HepG2 (cell line): Measurements from ENCODE around the gene NID2. TPM values are rescaled to one million over a fixed set of nuclear protein-coding genes. Genes with fewer than 3 reads are reported as not detected.

Experiments used
- ATAC-seq: fragments of 200-7000 bp; cut with Tn5 transposase; 3 replicates; pipeline ENCODE4 v1.9.1; 2020; ENCODE audit warnings: mild to moderate bottlenecking, moderate library complexity
- BruUV-seq: library from RNA; stranded (reverse); fragments of 400-500 nt; replicated peaks from 2 replicates; lab custom pipeline; 2021; lab: Mats Ljungman, UMichigan
- CTCF ChIA-PET: fragments of 300-600 bp; formaldehyde crosslinking; extraction: SDS; loops from one replicate; lab custom pipeline; 2021; ENCODE audit warnings: low total read pairs, inconsistent platforms, low intra/inter-chr PET ratio; lab: Yijun Ruan, JAX
- POLR2A ChIA-PET: fragments of 350-600 bp; sonication (Branson Sonifier 250); formaldehyde crosslinking; loops from one replicate; lab custom pipeline; 2020; ENCODE audit warnings: antibody characterized with exemption, inconsistent platforms; lab: Yijun Ruan, JAX
- DNase-seq: peaks from one replicate; pipeline ENCODE4 v3.0.0-alpha.2; 2015; ENCODE audit warnings: low spot score
- FAIRE-seq: peaks from 3 replicates; lab custom pipeline; 2011; peaks lifted over from hg19 to GRCh38; lab: Jason Lieb, UNC
- H2AFZ ChIP-seq: one replicate; pipeline ENCODE4 v1.6.1; 2011; ENCODE audit warnings: low read length, inconsistent platforms
- H3K27ac ChIP-seq: fragments of 300-600 bp; 3 replicates; pipeline ENCODE4 v1.8.0; 2011; ENCODE audit warnings: mixed run types, mild to moderate bottlenecking, mixed read lengths, low read length, inconsistent platforms; ENCODE audit not compliant: insufficient read depth; ENCODE audit errors: extremely low read length
- H3K27me3 ChIP-seq, 2 experiments: fragments of 200-600 bp in 1 of 2; 2 replicates in 1 of 2; 3 replicates in 1 of 2; pipeline versions ENCODE4 v1.6.0 to v1.8.0; 2011; ENCODE audit warnings: low read length in 2 of 2, mild to moderate bottlenecking in 2 of 2, moderate library complexity in 2 of 2, inconsistent platforms in 1 of 2; ENCODE audit not compliant: insufficient read depth in 2 of 2, control insufficient read depth in 1 of 2
- H3K36me3 ChIP-seq, 2 experiments: fragments of 200-600 bp in 1 of 2; replicated peaks in 1 of 2; 2 replicates in 1 of 2; 3 replicates in 1 of 2; pipeline versions ENCODE4 v1.5.1 to v1.8.0; 2011; ENCODE audit warnings: low read length in 2 of 2, inconsistent platforms in 1 of 2; ENCODE audit not compliant: insufficient read depth in 2 of 2, control insufficient read depth in 1 of 2
- H3K4me1 ChIP-seq: 2 replicates; pipeline ENCODE4 v1.5.1; 2012; ENCODE audit warnings: low read length, inconsistent platforms; ENCODE audit not compliant: insufficient read depth
- H3K4me2 ChIP-seq: 2 replicates; pipeline ENCODE4 v1.6.0; 2011; ENCODE audit warnings: low read depth, low read length, inconsistent platforms
- H3K4me3 ChIP-seq, 3 experiments: fragments of 200-600 bp in 1 of 3; sonication (generic), shearing (Covaris generic) in 1 of 3; replicated peaks in 1 of 3; 2 replicates each; pipeline ENCODE4 v1.5.1; 2011 to 2016; ENCODE audit warnings: low read length in 3 of 3, inconsistent platforms in 2 of 3, low read depth in 2 of 3, mild to moderate bottlenecking in 2 of 3, control low read depth in 1 of 3, mixed read lengths in 1 of 3; ENCODE audit not compliant: insufficient read depth in 1 of 3
- H3K79me2 ChIP-seq: one replicate; pipeline ENCODE4 v1.6.1; 2011; ENCODE audit warnings: low read length, inconsistent platforms; ENCODE audit not compliant: insufficient read depth
- H3K9ac ChIP-seq: 2 replicates; pipeline ENCODE4 v1.6.0; 2011; ENCODE audit warnings: mild to moderate bottlenecking, low read depth, low read length, inconsistent platforms; ENCODE audit not compliant: insufficient read depth
- H3K9me3 ChIP-seq: 2 replicates; pipeline ENCODE4 v1.5.1; 2012; ENCODE audit warnings: mild to moderate bottlenecking, low read length
- H4K20me1 ChIP-seq: 2 replicates; pipeline ENCODE4 v1.6.0; 2011; ENCODE audit warnings: inconsistent platforms, mild to moderate bottlenecking, low read length, moderate library complexity; ENCODE audit not compliant: insufficient read depth
- CSRNP2 ChIP-seq: sonication (generic); formaldehyde crosslinking; conservative IDR thresholded peaks from 2 replicates; pipeline ENCODE4 v1.8.0; 2022; ENCODE audit warnings: low read depth, missing genetic modification reagents
- FOXO4 ChIP-seq: sonication (generic); formaldehyde crosslinking; conservative IDR thresholded peaks from 2 replicates; pipeline ENCODE4 v1.8.1; 2023; ENCODE audit warnings: missing genetic modification reagents
- LRRFIP1 ChIP-seq: sonication (generic); formaldehyde crosslinking; conservative IDR thresholded peaks from 2 replicates; pipeline ENCODE4 v1.4.0; 2020; ENCODE audit warnings: missing genetic modification reagents
- MAFG ChIP-seq: sonication (generic); formaldehyde crosslinking; IDR thresholded peaks from 2 replicates; pipeline ENCODE4 v1.5.1; 2020; ENCODE audit warnings: mild to moderate bottlenecking, missing genetic modification reagents
- NFE2L1 ChIP-seq: sonication (generic); formaldehyde crosslinking; IDR thresholded peaks from 2 replicates; pipeline ENCODE4 v1.4.0; 2020; ENCODE audit warnings: missing genetic modification reagents, mild to moderate bottlenecking, borderline replicate concordance
- NR2F6 ChIP-seq, 2 experiments: IDR thresholded peaks; 2 replicates each; pipeline ENCODE4 v1.6.1; 2016; ENCODE audit warnings: antibody characterized with exemption in 1 of 2, mild to moderate bottlenecking in 1 of 2
- RBFOX2 ChIP-seq: fragments of 200-400 bp; formaldehyde crosslinking; IDR thresholded peaks from 2 replicates; pipeline ENCODE4 v1.6.1; 2017; ENCODE audit warnings: low read depth, mild to moderate bottlenecking, low read length
- SALL1 ChIP-seq: sonication (generic); formaldehyde crosslinking; IDR thresholded peaks from 2 replicates; pipeline ENCODE4 v1.8.0; 2022; ENCODE audit warnings: mild to moderate bottlenecking, missing genetic modification reagents
- SSRP1 ChIP-seq: IDR thresholded peaks from 2 replicates; pipeline ENCODE4 v1.6.1; 2016; ENCODE audit warnings: control low read depth
- TFAP4 ChIP-seq: sonication (generic); IDR thresholded peaks from 2 replicates; pipeline ENCODE4 v1.6.1; 2016; ENCODE audit warnings: low read depth, borderline replicate concordance
- THRA ChIP-seq: sonication (generic); formaldehyde crosslinking; IDR thresholded peaks from 2 replicates; pipeline ENCODE4 v1.4.0; 2020; ENCODE audit warnings: missing genetic modification reagents, borderline replicate concordance
- ZBTB34 ChIP-seq: sonication (generic); formaldehyde crosslinking; IDR thresholded peaks from 2 replicates; pipeline ENCODE4 v1.8.0; 2022; ENCODE audit warnings: mild to moderate bottlenecking, missing genetic modification reagents
- ZNF235 ChIP-seq: sonication (generic); formaldehyde crosslinking; IDR thresholded peaks from 2 replicates; pipeline ENCODE4 v1.8.1; 2023; ENCODE audit warnings: mild to moderate bottlenecking, missing genetic modification reagents, borderline replicate concordance
- WGBS: methylation state at CpG from one replicate; pipeline ENCODE4 v1.1.6; 2017; ENCODE audit warnings: low lambda C conversion rate; 5-methylcytosine and 5-hydroxymethylcytosine counted together
- in situ Hi-C: cut with HindIII; loops from 2 replicates; pipeline ENCODE4 v1.10.0; 2017; ENCODE audit warnings: low pct_unique_long_range_greater_than_20kb; ENCODE audit not compliant: extremely low pct_ligation_motif_present
- intact Hi-C: fragments of 100-400 bp; cut with micrococcal nuclease; formaldehyde crosslinking; loops from one replicate; pipeline ENCODE4 v1.10.0; 2022; ENCODE audit not compliant: unreplicated experiment
- polyA plus RNA-seq, 8 experiments: library from polyadenylated mRNA; depleted of rRNA in 3 of 8; stranded (reverse) in 7 of 8; unstranded in 1 of 8; fragments of >200 nt; fragmentation: Illumina TruSeq in 4 of 8; extraction: Trizol in 4 of 8; gene quantifications; 2 replicates each; pipeline versions ENCODE4 v1.2.1 to v1.2.3, GENCODE V29; 2011 to 2016; ENCODE audit warnings: low read depth in 4 of 8, missing spikeins in 1 of 8, mixed read lengths in 1 of 8; ENCODE audit not compliant: insufficient read depth in 1 of 8
- total RNA-seq, 5 experiments: library from RNA; depleted of rRNA; stranded (reverse); fragments of >200 nt; fragmentation: Illumina TruSeq; extraction: Trizol; gene quantifications; 2 replicates each; pipeline ENCODE4 v1.2.3, GENCODE V29; 2016; ENCODE audit warnings: low read depth in 1 of 5

The NID2 gene
- total and polyA plus RNA-seq, 2 of the 13 experiments (the other 11 are each of a cell fraction or from before 2014, with no cell fraction given): 0.11 TPM; not detected in 1

GRCh38 chr14:52029881-52030280 lies 39.0 kb downstream of the NID2 start:
- ChIA-PET POLR2A (no interaction called here), CTCF (no interaction called here)
- no peaks in the 10 kb centered on the region for H3K36me3 ChIP-seq
- H3K4me2 ChIP-seq: no peak overlapping the region
- no peaks in the 10 kb centered on the region for H3K79me2 ChIP-seq
- BruUV-seq: no TSS peak
- H3K27ac ChIP-seq: no peak overlapping the region
- DNase-seq (no peak), FAIRE-seq (no peak), ATAC-seq (no peak)
- no peak overlapping the region for H2AFZ ChIP-seq
- H3K4me1 ChIP-seq: no peaks in the 10 kb centered on the region
- H3K27me3 ChIP-seq: 0 out of 5 replicates have a peak, but pooled peaks cover 0 to 3% of the 10 kb centered on the region in 2 experiments
- no peaks in the 10 kb centered on the region for H4K20me1 ChIP-seq
- H3K4me3 ChIP-seq: no peak overlapping the region
- in situ Hi-C loops (no loop called here), intact Hi-C loops (no loop called here)
- 0% methylated on average over 1 of the region's 1 CpG for WGBS
- no peak overlapping the region for H3K9ac ChIP-seq
- no peaks in the 10 kb centered on the region for H3K9me3 ChIP-seq
- no peak for TF ChIP-seq THRA (CRISPR knock-in tag)
- no peak for TF ChIP-seq SSRP1
- TF ChIP-seq MAFG: no peak
- TF ChIP-seq TFAP4: no peak
- no peak for TF ChIP-seq LRRFIP1 (CRISPR knock-in tag)
- no peak for TF ChIP-seq ZNF235 (CRISPR knock-in tag)
- TF ChIP-seq SALL1: no peak
- no peak for TF ChIP-seq FOXO4
- no peak for TF ChIP-seq NFE2L1
- TF ChIP-seq CSRNP2 (CRISPR knock-in tag): no peak
- no peak for TF ChIP-seq ZBTB34
- no peak for TF ChIP-seq RBFOX2
- TF ChIP-seq NR2F6 (IDR thresholded peaks at IDR 0.05): no peak
- TF ChIP-seq NR2F6 (CRISPR knock-in tag; IDR thresholded peaks at IDR 0.05): no peak
